K562 (cell line): ENCODE data around the gene ADK. TPM values are rescaled to one million over a fixed set of nuclear protein-coding genes. Genes with fewer than 3 reads are reported as not detected.

Source experiments
- CBFB ChIP-seq: sonication (generic); formaldehyde crosslinking; IDR thresholded peaks from 2 replicates; pipeline ENCODE4 v1.4.0; 2020; ENCODE audit warnings: mild to moderate bottlenecking, missing genetic modification reagents
- CBX8 ChIP-seq: fragments of 200-600 bp; sonication (generic); IDR thresholded peaks from 2 replicates; pipeline ENCODE4 v1.6.1; 2012; ENCODE audit warnings: borderline replicate concordance, mixed run types, low read depth, mild to moderate bottlenecking, moderate library complexity, mixed read lengths, low read length, control low read depth, inconsistent platforms; ENCODE audit not compliant: poor library complexity, severe bottlenecking; ENCODE audit errors: extremely low read depth
- ERF ChIP-seq: fragments of 450-650 bp; formaldehyde crosslinking; IDR thresholded peaks from 2 replicates; pipeline ENCODE4 v1.4.0; 2020; ENCODE audit warnings: mild to moderate bottlenecking, mixed read lengths
- ESRRB ChIP-seq: fragments of 250-450 bp; sonication (Bioruptor Pico); IDR thresholded peaks from 2 replicates; pipeline ENCODE4 v1.5.0; 2020; ENCODE audit warnings: mild to moderate bottlenecking, moderate library complexity, borderline replicate concordance
- FOXJ2 ChIP-seq: fragments of 200-800 bp; sonication (Bioruptor generic); IDR thresholded peaks from 2 replicates; pipeline ENCODE4 v1.6.1; 2016; ENCODE audit warnings: missing genetic modification characterization, missing compliant biosample characterization
- HNRNPL ChIP-seq: fragments of 200-400 bp; formaldehyde crosslinking; IDR thresholded peaks from 2 replicates; pipeline ENCODE4 v1.6.1; 2017; ENCODE audit warnings: low read depth, mild to moderate bottlenecking, low read length
- HNRNPUL1 ChIP-seq: fragments of 200-400 bp; formaldehyde crosslinking; IDR thresholded peaks from 2 replicates; pipeline ENCODE4 v1.6.1; 2017; ENCODE audit warnings: low read length
- KAT7 ChIP-seq: sonication (generic); formaldehyde crosslinking; IDR thresholded peaks from 2 replicates; pipeline ENCODE4 v1.8.0; 2022; ENCODE audit warnings: missing genetic modification reagents, mild to moderate bottlenecking, borderline replicate concordance
- NCOA1 ChIP-seq: fragments of 450-650 bp; IDR thresholded peaks from 2 replicates; pipeline ENCODE4 v1.6.1; 2016; ENCODE audit warnings: low read depth
- NFRKB ChIP-seq: fragments of 450-650 bp; IDR thresholded peaks from 2 replicates; pipeline ENCODE4 v1.6.1; 2016; ENCODE audit warnings: low read depth
- SIN3A ChIP-seq, 2 experiments: fragments of 150-350 bp in 1 of 2; IDR thresholded peaks; 2 replicates each; pipeline ENCODE4 v1.6.1; 2011 to 2016; ENCODE audit warnings: borderline replicate concordance in 2 of 2, low read depth in 2 of 2, low read length in 2 of 2, mild to moderate bottlenecking in 2 of 2, moderate library complexity in 2 of 2; ENCODE audit not compliant: control insufficient read depth in 1 of 2
- SNAPC5 ChIP-seq: fragments of 250-450 bp; sonication (Bioruptor Pico); IDR thresholded peaks from 2 replicates; pipeline ENCODE4 v1.8.0; 2021; ENCODE audit warnings: moderate library complexity, mild to moderate bottlenecking, inconsistent platforms
- ZBTB1 ChIP-seq: sonication (generic); formaldehyde crosslinking; IDR thresholded peaks from 2 replicates; pipeline ENCODE4 v1.8.1; 2023; ENCODE audit warnings: missing genetic modification reagents, low read depth, mild to moderate bottlenecking, borderline replicate concordance
- ZC3H8 ChIP-seq: fragments of 450-650 bp; IDR thresholded peaks from 2 replicates; pipeline ENCODE4 v1.6.1; 2017
- ZEB2 ChIP-seq: fragments of 450-650 bp; IDR thresholded peaks from 2 replicates; pipeline ENCODE4 v1.6.1; 2016
- ZNF57 ChIP-seq: fragments of 450-650 bp; formaldehyde crosslinking; IDR thresholded peaks from 2 replicates; pipeline ENCODE4 v1.4.0; 2020; ENCODE audit warnings: mild to moderate bottlenecking, moderate library complexity
- polyA plus RNA-seq, 8 experiments: library from polyadenylated mRNA; depleted of rRNA in 4 of 8; stranded (reverse) in 5 of 8; unstranded in 3 of 8; fragments of >200 nt; fragmentation: Nextera tagmentation in 2 of 8; fragmentation: Illumina TruSeq in 1 of 8; extraction: Ambion mirVana in 2 of 8; extraction: Trizol in 1 of 8; gene quantifications; 2 replicates each; pipeline versions ENCODE4 v1.2.1 to v1.2.3, GENCODE V29; 2011 to 2014; ENCODE audit warnings: inconsistent platforms in 1 of 8, missing spikeins in 1 of 8
- total RNA-seq, 7 experiments: library from RNA; depleted of rRNA in 6 of 7; stranded (reverse); fragments of >200 nt in 6 of 7; fragmentation: Illumina TruSeq in 2 of 7; extraction: Trizol in 2 of 7; gene quantifications; 2 replicates each; pipeline versions ENCODE4 v1.2.1 to v1.2.3, GENCODE V29; 2011 to 2021; ENCODE audit warnings: low replicate concordance in 1 of 7
- TF ChIP-seq, protein P1 (sequence below): IDR thresholded peaks from 3 replicates; pipeline ENCODE4 v1.6.1; 2011; ENCODE audit warnings: borderline replicate concordance, mild to moderate bottlenecking, moderate library complexity; ENCODE audit not compliant: insufficient read length; ENCODE audit errors: extremely low read depth
- TF ChIP-seq, protein P2 (sequence below): fragments of 450-650 bp; IDR thresholded peaks from 2 replicates; pipeline ENCODE4 v1.6.1; 2016; ENCODE audit warnings: antibody characterized with exemption
- TF ChIP-seq, protein P3 (sequence below): fragments of 250-450 bp; sonication (Bioruptor Pico); IDR thresholded peaks from 2 replicates; pipeline ENCODE4 v1.5.0; 2021
- TF ChIP-seq, protein P4 (sequence below): fragments of 250-450 bp; sonication (Bioruptor Pico); IDR thresholded peaks from 2 replicates; pipeline ENCODE4 v1.9.0; 2021; ENCODE audit warnings: mild to moderate bottlenecking

The ADK gene
- total and polyA plus RNA-seq, 9 of the 15 experiments (the other 6 are each of a cell fraction or from before 2014, with no cell fraction given): 54.2 to 97.8 (median 73.6) TPM

- no peak for TF ChIP-seq ZEB2
- no peak for TF ChIP-seq FOXJ2
- TF ChIP-seq, protein P1, sequence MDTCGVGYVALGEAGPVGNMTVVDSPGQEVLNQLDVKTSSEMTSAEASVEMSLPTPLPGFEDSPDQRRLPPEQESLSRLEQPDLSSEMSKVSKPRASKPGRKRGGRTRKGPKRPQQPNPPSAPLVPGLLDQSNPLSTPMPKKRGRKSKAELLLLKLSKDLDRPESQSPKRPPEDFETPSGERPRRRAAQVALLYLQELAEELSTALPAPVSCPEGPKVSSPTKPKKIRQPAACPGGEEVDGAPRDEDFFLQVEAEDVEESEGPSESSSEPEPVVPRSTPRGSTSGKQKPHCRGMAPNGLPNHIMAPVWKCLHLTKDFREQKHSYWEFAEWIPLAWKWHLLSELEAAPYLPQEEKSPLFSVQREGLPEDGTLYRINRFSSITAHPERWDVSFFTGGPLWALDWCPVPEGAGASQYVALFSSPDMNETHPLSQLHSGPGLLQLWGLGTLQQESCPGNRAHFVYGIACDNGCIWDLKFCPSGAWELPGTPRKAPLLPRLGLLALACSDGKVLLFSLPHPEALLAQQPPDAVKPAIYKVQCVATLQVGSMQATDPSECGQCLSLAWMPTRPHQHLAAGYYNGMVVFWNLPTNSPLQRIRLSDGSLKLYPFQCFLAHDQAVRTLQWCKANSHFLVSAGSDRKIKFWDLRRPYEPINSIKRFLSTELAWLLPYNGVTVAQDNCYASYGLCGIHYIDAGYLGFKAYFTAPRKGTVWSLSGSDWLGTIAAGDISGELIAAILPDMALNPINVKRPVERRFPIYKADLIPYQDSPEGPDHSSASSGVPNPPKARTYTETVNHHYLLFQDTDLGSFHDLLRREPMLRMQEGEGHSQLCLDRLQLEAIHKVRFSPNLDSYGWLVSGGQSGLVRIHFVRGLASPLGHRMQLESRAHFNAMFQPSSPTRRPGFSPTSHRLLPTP: no peak
- no peak for TF ChIP-seq ZC3H8
- no peak; the same call in 1 of the 2 replicates for TF ChIP-seq NFRKB
- TF ChIP-seq CBFB (CRISPR knock-in tag): peak; percentile 88
- TF ChIP-seq HNRNPUL1: no peak
- TF ChIP-seq, protein P2, sequence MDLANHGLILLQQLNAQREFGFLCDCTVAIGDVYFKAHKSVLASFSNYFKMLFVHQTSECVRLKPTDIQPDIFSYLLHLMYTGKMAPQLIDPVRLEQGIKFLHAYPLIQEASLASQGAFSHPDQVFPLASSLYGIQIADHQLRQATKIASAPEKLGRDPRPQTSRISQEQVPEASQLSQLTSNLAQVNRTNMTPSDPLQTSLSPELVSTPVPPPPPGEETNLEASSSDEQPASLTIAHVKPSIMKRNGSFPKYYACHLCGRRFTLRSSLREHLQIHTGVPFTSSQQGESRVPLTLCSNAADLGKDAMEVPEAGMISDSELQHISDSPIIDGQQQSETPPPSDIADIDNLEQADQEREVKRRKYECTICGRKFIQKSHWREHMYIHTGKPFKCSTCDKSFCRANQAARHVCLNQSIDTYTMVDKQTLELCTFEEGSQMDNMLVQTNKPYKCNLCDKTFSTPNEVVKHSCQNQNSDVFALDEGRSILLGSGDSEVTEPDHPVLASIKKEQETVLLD: no peak; the same call in 1 of the 2 replicates
- TF ChIP-seq SNAPC5 (CRISPR knock-in tag): no peak
- peak; percentile 87; the same call in 1 of the 2 replicates for TF ChIP-seq KAT7 (CRISPR knock-in tag)
- no peak for TF ChIP-seq ESRRB (CRISPR knock-in tag)
- peak; percentile 49; the same call in 1 of the 2 replicates for TF ChIP-seq NCOA1
- TF ChIP-seq CBX8: no peak
- TF ChIP-seq ERF: no peak
- 0 out of 2 replicates have a peak, but pooled peaks have one; percentile 77 for TF ChIP-seq ZBTB1 (CRISPR knock-in tag)
- TF ChIP-seq ZNF57: no peak
- TF ChIP-seq, protein P3, sequence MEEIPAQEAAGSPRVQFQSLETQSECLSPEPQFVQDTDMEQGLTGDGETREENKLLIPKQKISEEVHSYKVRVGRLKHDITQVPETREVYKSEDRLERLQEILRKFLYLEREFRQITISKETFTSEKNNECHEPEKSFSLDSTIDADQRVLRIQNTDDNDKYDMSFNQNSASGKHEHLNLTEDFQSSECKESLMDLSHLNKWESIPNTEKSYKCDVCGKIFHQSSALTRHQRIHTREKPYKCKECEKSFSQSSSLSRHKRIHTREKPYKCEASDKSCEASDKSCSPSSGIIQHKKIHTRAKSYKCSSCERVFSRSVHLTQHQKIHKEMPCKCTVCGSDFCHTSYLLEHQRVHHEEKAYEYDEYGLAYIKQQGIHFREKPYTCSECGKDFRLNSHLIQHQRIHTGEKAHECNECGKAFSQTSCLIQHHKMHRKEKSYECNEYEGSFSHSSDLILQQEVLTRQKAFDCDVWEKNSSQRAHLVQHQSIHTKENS (CRISPR knock-in tag): no peak
- TF ChIP-seq HNRNPL: peak; percentile 97
- TF ChIP-seq, protein P4, sequence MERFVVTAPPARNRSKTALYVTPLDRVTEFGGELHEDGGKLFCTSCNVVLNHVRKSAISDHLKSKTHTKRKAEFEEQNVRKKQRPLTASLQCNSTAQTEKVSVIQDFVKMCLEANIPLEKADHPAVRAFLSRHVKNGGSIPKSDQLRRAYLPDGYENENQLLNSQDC (CRISPR knock-in tag): no peak
- TF ChIP-seq SIN3A (IDR thresholded peaks at IDR 0.05; ENCODE audit: borderline replicate concordance in 2 of 2, control insufficient read depth in 1 of 2, low read depth in 2 of 2, low read length in 2 of 2): peak; percentile 96; a peak in 3 of 4 replicates
These were observed at the start of gene ADK (continued) for GRCh38 chr10:74150990-74151878.
